Left kidney (tissue), 2 donors: ENCODE results near the gene ABAT. TPM values are rescaled to one million over a fixed set of nuclear protein-coding genes. Genes with fewer than 3 reads are reported as not detected.
"Not testable (repeated sequence)": the region's sequence is repeated elsewhere in the genome, so short reads cannot be mapped to it uniquely, and the experiment has no call there.

Experiments
- DNase-seq: peaks from one replicate; pipeline ENCODE4 v3.0.0-alpha.2; 2013
- polyA plus RNA-seq: library from polyadenylated mRNA; unstranded; fragments of 120-200 nt; gene quantifications from one replicate; pipeline ENCODE4 v1.2.1, GENCODE V29; 2013; ENCODE audit not compliant: insufficient read length

ABAT gene
- polyA plus RNA-seq, 1 donor: 73.5 TPM

- no peak for DNase-seq
Observed at GRCh38 chr16:8647721-8648318, 26.6 kb upstream of the ABAT start.

GRCh38 chr16:8648877-8649276, 25.5 kb upstream of the ABAT start:
- no peak for DNase-seq

GRCh38 chr16:8649829-8650554, 24.4 kb upstream of the ABAT start:
- DNase-seq: no peak

- DNase-seq: not testable (repeated sequence)
Observed at GRCh38 chr16:8651958-8652357, 22.5 kb upstream of the ABAT start.

GRCh38 chr16:8655184-8655717, 19.2 kb upstream of the ABAT start:
- no peak for DNase-seq

GRCh38 chr16:8656376-8656775, 18.0 kb upstream of the ABAT start:
- DNase-seq: no peak

GRCh38 chr16:8660841-8661301, 13.5 kb upstream of the ABAT start:
- peak; percentile 72 for DNase-seq

- no peak for DNase-seq
Observed at GRCh38 chr16:8661703-8662102, 12.7 kb upstream of the ABAT start.

GRCh38 chr16:8663192-8664089, 11.0 kb upstream of the ABAT start:
- no peak for DNase-seq

GRCh38 chr16:8665529-8665928, 8.9 kb upstream of the ABAT start:
- DNase-seq: no peak

GRCh38 chr16:8667492-8667891, 6.9 kb upstream of the ABAT start:
- DNase-seq: no peak

GRCh38 chr16:8668113-8668512, 6.3 kb upstream of the ABAT start:
- DNase-seq: no peak

- DNase-seq: no peak
Observed at GRCh38 chr16:8669481-8669880, 4.9 kb upstream of the ABAT start.

- no peak for DNase-seq
Observed at GRCh38 chr16:8670014-8670560, 4.3 kb upstream of the ABAT start.

- no peak for DNase-seq
Observed at GRCh38 chr16:8673611-8674412, 605 bp upstream of the ABAT start.

GRCh38 chr16:8675183-8676159, 1.1 kb downstream of the ABAT start:
- no peak for DNase-seq

GRCh38 chr16:8676160-8676547, 1.7 kb downstream of the ABAT start:
- no peak for DNase-seq

- DNase-seq: no peak
Observed at GRCh38 chr16:8676737-8677375, 2.4 kb downstream of the ABAT start.

GRCh38 chr16:8677481-8677880, 3.1 kb downstream of the ABAT start:
- no peak for DNase-seq
